Endodermal cell (in vitro differentiated cells): Measurements from ENCODE around the gene ENTR1. TPM values are rescaled to one million over a fixed set of nuclear protein-coding genes. Genes with fewer than 3 reads are reported as not detected.

Experiments
- DNase-seq: peaks from one replicate; pipeline ENCODE4 v3.0.0-alpha.2; 2017
- H3K27ac ChIP-seq: 2 replicates; pipeline ENCODE4 v1.5.1; 2013; ENCODE audit warnings: mild to moderate bottlenecking, low read depth, low read length, moderate library complexity
- H3K27me3 ChIP-seq: 2 replicates; pipeline ENCODE4 v1.6.1; 2013; ENCODE audit warnings: mild to moderate bottlenecking, low read length, moderate library complexity; ENCODE audit not compliant: insufficient read depth, control insufficient read depth, poor library complexity, severe bottlenecking
- H3K36me3 ChIP-seq: 2 replicates; pipeline ENCODE4 v1.7.0; 2013; ENCODE audit warnings: mild to moderate bottlenecking, low read length, moderate library complexity; ENCODE audit not compliant: control insufficient read depth, insufficient read depth
- H3K4me1 ChIP-seq: one replicate; pipeline ENCODE4 v1.7.0; 2013; ENCODE audit warnings: low read length; ENCODE audit not compliant: control insufficient read depth, insufficient read depth
- H3K4me3 ChIP-seq: 2 replicates; pipeline ENCODE4 v1.5.1; 2013; ENCODE audit warnings: mild to moderate bottlenecking, low read length, moderate library complexity
- H3K9ac ChIP-seq: 2 replicates; pipeline ENCODE4 v1.6.1; 2013; ENCODE audit warnings: mild to moderate bottlenecking, low read length, moderate library complexity; ENCODE audit not compliant: poor library complexity, severe bottlenecking; ENCODE audit errors: extremely low read depth
- H3K9me3 ChIP-seq: 2 replicates; pipeline ENCODE4 v1.6.1; 2013; ENCODE audit warnings: mild to moderate bottlenecking, low read length, moderate library complexity; ENCODE audit not compliant: control insufficient read depth
- H3K27ac Mint-ChIP-seq: 2 replicates; pipeline ENCODE4 v1.8.0; 2020; ENCODE audit warnings: mixed read lengths
- H3K27me3 Mint-ChIP-seq: 2 replicates; pipeline ENCODE4 v1.8.0; 2021; ENCODE audit warnings: mild to moderate bottlenecking, mixed read lengths; ENCODE audit not compliant: insufficient read depth
- H3K36me3 Mint-ChIP-seq: 2 replicates; pipeline ENCODE4 v1.8.0; 2020; ENCODE audit warnings: low read depth, mixed read lengths
- H3K4me1 Mint-ChIP-seq: 2 replicates; pipeline ENCODE4 v1.8.0; 2020; ENCODE audit warnings: mixed read lengths
- H3K4me3 Mint-ChIP-seq: 2 replicates; pipeline ENCODE4 v1.8.0; 2020; ENCODE audit warnings: mild to moderate bottlenecking, moderate library complexity, mixed read lengths
- H3K9me3 Mint-ChIP-seq: 2 replicates; pipeline ENCODE4 v1.8.0; 2020; ENCODE audit warnings: mild to moderate bottlenecking, mixed read lengths
- CTCF ChIP-seq: fragments of 200-600 bp; sonication (generic); conservative IDR thresholded peaks from 2 replicates; pipeline ENCODE4 v1.5.0; 2021; ENCODE audit warnings: antibody characterized with exemption, mild to moderate bottlenecking
- WGBS, 2 experiments: methylation state at CpG; one replicate each; pipeline versions ENCODE4 v1.1.5 to v1.1.7; 2013; ENCODE audit warnings: missing lambda C conversion rate in 2 of 2, mixed read lengths in 1 of 2; ENCODE audit not compliant: insufficient coverage in 1 of 2, insufficient read length in 1 of 2; 5-methylcytosine and 5-hydroxymethylcytosine counted together
- total RNA-seq, 2 donors: library from RNA; stranded (reverse); fragmentation: NEBNext Ultra II Directional in 1 of 2; extraction: Animal tissue kit (Norgen Biotek cat#: 25700) in 1 of 2; gene quantifications; 2 replicates in 1 of 2; 3 replicates in 1 of 2; pipeline ENCODE4 v1.2.1, GENCODE V29; 2021

ENTR1 gene
- total RNA-seq, 2 donors from 2014 or later: 76.6 to 83.1 TPM

DNA sequence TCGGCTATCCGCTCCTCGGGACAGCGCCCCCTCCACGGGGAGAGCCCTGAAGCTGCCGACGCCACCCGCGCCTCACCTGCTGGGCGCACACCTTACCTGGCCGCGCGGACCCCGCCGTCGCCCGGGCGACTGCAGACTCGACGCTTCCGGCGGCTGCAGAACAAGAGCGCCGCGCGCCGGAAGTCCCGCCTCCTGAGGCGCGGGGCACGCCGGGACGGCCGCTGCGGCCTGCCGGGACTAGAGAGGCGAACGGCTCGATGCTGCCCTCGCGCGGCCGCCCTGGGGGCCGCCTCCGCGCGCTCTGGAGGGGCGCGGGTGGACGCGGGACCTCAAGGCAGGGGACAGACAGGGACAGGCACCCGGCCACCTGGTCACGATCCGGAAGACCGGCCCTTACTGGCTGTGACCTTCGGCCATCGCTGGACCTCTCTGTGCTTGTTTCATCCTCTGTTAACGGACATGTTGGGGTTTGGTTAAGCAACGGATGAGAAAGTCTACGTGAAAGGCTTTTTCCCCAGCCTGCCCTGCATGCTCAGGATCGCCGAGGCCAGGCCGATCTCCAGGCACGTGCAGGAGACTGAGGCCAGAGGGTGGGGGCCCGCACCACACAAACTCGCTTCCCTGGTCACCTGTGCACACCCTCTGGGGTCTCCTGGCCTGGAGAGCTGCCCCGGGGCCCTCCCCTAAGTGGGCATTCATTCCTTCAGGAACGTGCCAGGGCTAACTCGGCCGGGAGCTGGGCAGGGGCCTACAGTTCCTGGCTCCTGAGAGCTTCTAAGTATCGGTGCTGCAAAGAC, 10.2 kb downstream of the ENTR1 start, which contains the start of gene SNAPC4:
Gene SNAPC4, minus strand, starts transcription at position 133 of the 797 bp plus-strand sequence. CDS start 1,742 bp downstream, outside the sequence.
- Histone ChIP-seq H3K4me1 (peaks cover 6% of the 10 kb centered on the region), H3K27ac (peak within 1 kb of the TSS; percentile 24), H3K9ac (peak within 1 kb of the TSS; percentile 84), H3K36me3 (peaks cover 54% of the 10 kb centered on the region), H3K9me3 (no peaks in the 10 kb centered on the region), H3K27me3 (no peaks in the 10 kb centered on the region), H3K4me3 (peak within 1 kb of the TSS; percentile 91)
- Mint-ChIP-seq H3K36me3 (peaks cover 40% of the 10 kb centered on the region), H3K9me3 (no peaks in the 10 kb centered on the region), H3K4me3 (peak within 1 kb of the TSS; percentile 85), H3K4me1 (peaks cover 7% of the 10 kb centered on the region), H3K27ac (peak within 1 kb of the TSS; percentile 95), H3K27me3 (no peaks in the 10 kb centered on the region)
- DNase-seq: peak; percentile 96
- WGBS, 2 experiments: 18 to 27% methylated on average over 50 to 71 of the region's 71 CpGs
- TF ChIP-seq CTCF: peak; percentile 97

DNA sequence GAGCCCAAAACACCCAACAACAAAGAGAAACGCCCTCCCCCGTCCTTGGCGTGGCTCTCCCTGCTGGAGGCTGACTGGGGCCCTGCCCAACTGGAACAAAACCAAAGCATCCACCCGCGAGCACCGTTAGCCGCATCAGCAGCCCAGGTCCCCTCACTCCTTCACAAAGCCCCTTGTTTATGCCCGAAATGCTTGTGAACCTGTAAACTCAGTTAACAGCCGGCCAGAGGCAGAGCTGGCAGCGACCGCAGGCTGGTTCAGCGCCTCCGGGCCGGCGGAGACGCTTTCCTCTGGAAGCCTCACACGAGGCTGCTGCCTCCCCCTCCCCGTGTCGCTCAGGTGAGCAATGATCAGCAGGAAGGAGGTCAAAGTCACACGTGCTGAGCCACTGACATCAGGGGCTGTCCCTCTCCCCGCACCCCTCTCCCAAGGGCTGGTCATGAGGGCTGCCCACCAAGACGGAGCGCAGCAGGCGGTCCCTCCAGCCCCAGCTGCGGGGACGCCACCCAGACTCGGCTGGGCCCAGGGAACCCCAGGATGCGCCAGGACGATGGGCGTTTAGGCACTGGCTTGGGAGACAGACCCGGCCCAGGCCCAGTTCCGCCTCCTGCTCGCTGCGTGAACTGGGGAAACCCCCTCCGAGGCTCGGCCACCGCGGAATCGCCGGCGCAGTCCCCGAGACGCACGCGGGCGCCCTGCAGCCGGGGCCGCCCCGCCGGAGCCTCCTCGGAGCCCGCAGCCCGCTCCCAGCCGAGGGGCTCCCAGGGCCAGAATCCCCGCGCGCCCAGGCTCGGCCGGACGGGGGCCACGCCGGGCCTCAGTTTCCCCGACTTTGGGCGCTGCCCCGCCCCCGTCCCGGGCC, 11.0 kb downstream of the ENTR1 start:
- H3K4me1 Mint-ChIP-seq: peaks cover 7% of the 10 kb centered on the region
- Histone ChIP-seq H3K36me3 (peaks cover 54% of the 10 kb centered on the region), H3K9me3 (no peaks in the 10 kb centered on the region), H3K27ac (no peak overlapping the region), H3K27me3 (no peaks in the 10 kb centered on the region), H3K4me3 (peak overlapping the region; percentile 91), H3K4me1 (peaks cover 6% of the 10 kb centered on the region), H3K9ac (peak overlapping the region; percentile 84)
- H3K27me3 Mint-ChIP-seq: no peaks in the 10 kb centered on the region
- H3K4me3 Mint-ChIP-seq: peak overlapping the region; percentile 85
- DNase-seq: peak; percentile 60
- no peak for TF ChIP-seq CTCF
- H3K9me3 Mint-ChIP-seq: no peaks in the 10 kb centered on the region
- WGBS, 2 experiments: 4 to 5% methylated on average over 37 to 67 of the region's 67 CpGs
- H3K36me3 Mint-ChIP-seq: peaks cover 40% of the 10 kb centered on the region
- peak overlapping the region; percentile 95 for H3K27ac Mint-ChIP-seq

- no peak for DNase-seq
- H3K36me3 Mint-ChIP-seq: peaks cover 41% of the 10 kb centered on the region
- H3K27ac Mint-ChIP-seq: no peak overlapping the region
- peaks cover 7% of the 10 kb centered on the region for H3K4me1 Mint-ChIP-seq
- H3K27ac ChIP-seq: no peak overlapping the region
- peaks cover 6% of the 10 kb centered on the region for H3K4me1 ChIP-seq
- H3K4me3 Mint-ChIP-seq: peak overlapping the region; percentile 85
- H3K27me3 Mint-ChIP-seq: no peaks in the 10 kb centered on the region
- H3K27me3 ChIP-seq: no peaks in the 10 kb centered on the region
- H3K9ac ChIP-seq: peak overlapping the region; percentile 84
- no peaks in the 10 kb centered on the region for H3K9me3 ChIP-seq
- TF ChIP-seq CTCF: no peak
- H3K9me3 Mint-ChIP-seq: no peaks in the 10 kb centered on the region
- H3K36me3 ChIP-seq: peaks cover 58% of the 10 kb centered on the region
- 90 to 93% methylated on average over 6 to 12 of the region's 12 CpGs for WGBS, 2 experiments
- peak overlapping the region; percentile 91 for H3K4me3 ChIP-seq
Measured at GRCh38 chr9:136398286-136398685, 12.1 kb downstream of the ENTR1 start.
